ENCODE measurements around the gene TAB2. TPM values are rescaled to one million over a fixed set of nuclear protein-coding genes. Genes with fewer than 3 reads are reported as not detected.

TAB2 gene
- total RNA-seq, 1 experiment from 2014 or later, result 43.6 TPM

- H3K27me3 ChIP-seq (replicated peaks; ENCODE audit: control insufficient read depth, insufficient read depth, low read length), result no peaks in the 10 kb centered on the region
- Mint-ChIP-seq H3K36me3 (ENCODE audit: insufficient read depth, unreplicated experiment) (no peaks in the 10 kb centered on the region), H3K9me3 (ENCODE audit: unreplicated experiment) (no peaks in the 10 kb centered on the region), H3K4me1 (ENCODE audit: low read depth, unreplicated experiment) (peaks cover 6% of the 10 kb centered on the region), H3K27me3 (ENCODE audit: insufficient read depth, unreplicated experiment) (no peaks in the 10 kb centered on the region), H3K4me3 (ENCODE audit: unreplicated experiment) (no peak overlapping the region), H3K27ac (ENCODE audit: unreplicated experiment) (no peak overlapping the region)
- H3K4me1 ChIP-seq, result no peaks in the 10 kb centered on the region
- H3K4me3 ChIP-seq (ENCODE audit: low read depth, low read length), result no peak overlapping the region
- intact Hi-C loops (cut with micrococcal nuclease; ENCODE audit: unreplicated experiment), result no loop called here
- TF ChIP-seq CTCF (IDR thresholded peaks at IDR 0.05; ENCODE audit: insufficient read depth in 1 of 2, low read depth in 1 of 2, low read length in 1 of 2, severe bottlenecking in 1 of 2, unreplicated experiment in 1 of 2), result no peak
- no TSS peak for BruUV-seq (replicated peaks)
- no peaks in the 10 kb centered on the region for H3K36me3 ChIP-seq (ENCODE audit: control insufficient read depth, insufficient read depth, low read length)
- H3K9me3 ChIP-seq, result no peaks in the 10 kb centered on the region
- POLR2A ChIA-PET, result no interaction called here
- DNase-seq, result no peak
- CTCF ChIA-PET, result no interaction called here
Observed at GRCh38 chr6:149423964-149424440, 106.5 kb downstream of the TAB2 start.

GRCh38 chr6:149425224-149425623, 107.7 kb downstream of the TAB2 start:
- H3K27ac Mint-ChIP-seq (ENCODE audit: unreplicated experiment), result no peak overlapping the region
- BruUV-seq (replicated peaks), result no TSS peak
- H3K9me3 Mint-ChIP-seq (ENCODE audit: unreplicated experiment), result no peaks in the 10 kb centered on the region
- H3K36me3 Mint-ChIP-seq (ENCODE audit: insufficient read depth, unreplicated experiment), result no peaks in the 10 kb centered on the region
- POLR2A ChIA-PET, result no interaction called here
- intact Hi-C loops (cut with micrococcal nuclease; ENCODE audit: unreplicated experiment), result no loop called here
- no peak for TF ChIP-seq CTCF (IDR thresholded peaks at IDR 0.05; ENCODE audit: insufficient read depth in 1 of 2, low read depth in 1 of 2, low read length in 1 of 2, severe bottlenecking in 1 of 2, unreplicated experiment in 1 of 2)
- peaks cover 2% of the 10 kb centered on the region for H3K27me3 Mint-ChIP-seq (ENCODE audit: insufficient read depth, unreplicated experiment)
- H3K4me1 Mint-ChIP-seq (ENCODE audit: low read depth, unreplicated experiment), result peaks cover 12% of the 10 kb centered on the region
- CTCF ChIA-PET, result no interaction called here
- no peaks in the 10 kb centered on the region for H3K4me1 ChIP-seq
- H3K27me3 ChIP-seq (replicated peaks; ENCODE audit: control insufficient read depth, insufficient read depth, low read length), result no peaks in the 10 kb centered on the region
- H3K36me3 ChIP-seq (ENCODE audit: control insufficient read depth, insufficient read depth, low read length), result no peaks in the 10 kb centered on the region
- no peak overlapping the region for H3K4me3 ChIP-seq (ENCODE audit: low read depth, low read length)
- DNase-seq, result no peak
- no peaks in the 10 kb centered on the region for H3K9me3 ChIP-seq
- no peak overlapping the region for H3K4me3 Mint-ChIP-seq (ENCODE audit: unreplicated experiment)

- Mint-ChIP-seq H3K27me3 (ENCODE audit: insufficient read depth, unreplicated experiment) (peaks cover 2% of the 10 kb centered on the region), H3K27ac (ENCODE audit: unreplicated experiment) (no peak overlapping the region), H3K36me3 (ENCODE audit: insufficient read depth, unreplicated experiment) (no peaks in the 10 kb centered on the region), H3K4me1 (ENCODE audit: low read depth, unreplicated experiment) (peaks cover 14% of the 10 kb centered on the region), H3K9me3 (ENCODE audit: unreplicated experiment) (no peaks in the 10 kb centered on the region), H3K4me3 (ENCODE audit: unreplicated experiment) (no peak overlapping the region)
- no TSS peak for BruUV-seq (replicated peaks)
- TF ChIP-seq CTCF (IDR thresholded peaks at IDR 0.05; ENCODE audit: insufficient read depth in 1 of 2, low read depth in 1 of 2, low read length in 1 of 2, severe bottlenecking in 1 of 2, unreplicated experiment in 1 of 2), result no peak
- CTCF ChIA-PET, result no interaction called here
- intact Hi-C loops (cut with micrococcal nuclease; ENCODE audit: unreplicated experiment), result no loop called here
- Histone ChIP-seq H3K27me3 (replicated peaks; ENCODE audit: control insufficient read depth, insufficient read depth, low read length) (no peaks in the 10 kb centered on the region), H3K9me3 (no peaks in the 10 kb centered on the region), H3K4me3 (ENCODE audit: low read depth, low read length) (no peak overlapping the region), H3K36me3 (ENCODE audit: control insufficient read depth, insufficient read depth, low read length) (no peaks in the 10 kb centered on the region), H3K4me1 (no peaks in the 10 kb centered on the region)
- POLR2A ChIA-PET, result no interaction called here
- no peak for DNase-seq
Observed at GRCh38 chr6:149425754-149426153, 108.2 kb downstream of the TAB2 start.

All from Caco-2 (cell line).